Activated CD4-positive, alpha-beta memory T cell treated with anti-CD3 and anti-CD28 coated beads, Interleukin-2, amount 10 ng/mL, durations not matched to agents 7 days and 5 days (primary cell): ENCODE measurements around the gene TFDP1. TPM values are rescaled to one million over a fixed set of nuclear protein-coding genes. Genes with fewer than 3 reads are reported as not detected.

ENCODE experiments used
- CTCF ChIA-PET: fragments of 350-600 bp; sonication (Branson Sonifier 250); formaldehyde crosslinking; loops from one replicate; lab custom pipeline; 2021; ENCODE audit warnings: antibody characterized with exemption, inconsistent platforms; lab: Charles Lee
- POLR2A ChIA-PET: fragments of 350-600 bp; sonication (Branson Sonifier 250); formaldehyde crosslinking; loops from one replicate; lab custom pipeline; 2021; ENCODE audit warnings: antibody characterized with exemption; lab: Charles Lee
- DNase-seq: peaks from one replicate; pipeline ENCODE4 v3.0.0-alpha.2; 2020
- H3K27ac Mint-ChIP-seq: one replicate; pipeline ENCODE4 v1.8.0; 2021; ENCODE audit warnings: mild to moderate bottlenecking, mixed read lengths
- H3K27me3 Mint-ChIP-seq: one replicate; pipeline ENCODE4 v1.8.0; 2021; ENCODE audit warnings: mixed read lengths
- H3K36me3 Mint-ChIP-seq: one replicate; pipeline ENCODE4 v1.8.0; 2021; ENCODE audit warnings: low read depth, mixed read lengths
- H3K4me1 Mint-ChIP-seq: one replicate; pipeline ENCODE4 v1.8.0; 2021; ENCODE audit warnings: mixed read lengths
- H3K4me3 Mint-ChIP-seq: one replicate; pipeline ENCODE4 v1.8.0; 2021; ENCODE audit warnings: mild to moderate bottlenecking, mixed read lengths
- H3K9me3 Mint-ChIP-seq: one replicate; pipeline ENCODE4 v1.8.0; 2021; ENCODE audit warnings: mixed read lengths
- total RNA-seq, 2 experiments: library from RNA; stranded (reverse); gene quantifications; one replicate each; pipeline ENCODE4 v1.2.3, GENCODE V29; 2021

Gene TFDP1
- total RNA-seq, 2 experiments from 2014 or later: 128 to 130 TPM

DNA sequence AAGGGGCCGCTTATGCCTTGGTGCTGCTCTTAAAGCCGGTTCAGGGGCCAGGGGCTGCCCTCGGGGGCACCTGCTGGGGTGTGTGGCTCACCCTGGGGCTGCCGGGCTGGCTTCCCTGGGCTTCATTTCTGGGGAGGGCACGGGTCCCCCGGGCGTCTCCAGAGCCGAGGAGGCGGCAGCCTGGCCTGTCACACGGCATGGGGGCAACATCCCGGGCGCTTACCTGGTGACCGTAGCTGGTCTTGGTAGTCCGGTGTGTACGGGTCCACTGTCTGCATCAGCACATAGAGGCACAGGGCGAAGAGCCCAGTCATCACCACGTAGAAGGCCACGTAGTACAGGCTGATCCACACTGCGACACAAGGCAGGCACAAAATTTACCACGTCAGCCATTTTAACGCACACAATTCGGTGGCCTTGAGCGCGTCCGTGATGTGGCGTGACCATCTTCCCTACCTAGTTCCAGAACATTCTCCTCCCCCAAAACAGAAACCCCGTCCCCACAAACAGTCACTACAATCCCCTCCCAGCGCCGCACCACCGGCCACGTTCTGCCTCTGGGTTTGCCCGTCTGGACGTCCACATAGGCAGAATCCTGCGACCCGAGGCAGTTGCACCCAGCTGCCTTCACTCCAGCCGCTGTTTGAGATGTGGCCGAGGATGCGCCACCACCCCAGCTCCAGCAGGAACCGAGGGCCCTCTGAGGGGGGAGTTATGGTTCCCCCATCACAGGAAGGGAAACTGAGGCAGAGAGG is 70.2 kb downstream of the TFDP1 start:
- no peak overlapping the region for H3K27ac Mint-ChIP-seq
- no peak for DNase-seq
- no peak overlapping the region for H3K4me3 Mint-ChIP-seq
- ChIA-PET POLR2A (no interaction called here), CTCF (no interaction called here)
- no peaks in the 10 kb centered on the region for H3K9me3 Mint-ChIP-seq
- no peaks in the 10 kb centered on the region for H3K4me1 Mint-ChIP-seq
- H3K36me3 Mint-ChIP-seq: no peaks in the 10 kb centered on the region
- H3K27me3 Mint-ChIP-seq: no peaks in the 10 kb centered on the region

DNA sequence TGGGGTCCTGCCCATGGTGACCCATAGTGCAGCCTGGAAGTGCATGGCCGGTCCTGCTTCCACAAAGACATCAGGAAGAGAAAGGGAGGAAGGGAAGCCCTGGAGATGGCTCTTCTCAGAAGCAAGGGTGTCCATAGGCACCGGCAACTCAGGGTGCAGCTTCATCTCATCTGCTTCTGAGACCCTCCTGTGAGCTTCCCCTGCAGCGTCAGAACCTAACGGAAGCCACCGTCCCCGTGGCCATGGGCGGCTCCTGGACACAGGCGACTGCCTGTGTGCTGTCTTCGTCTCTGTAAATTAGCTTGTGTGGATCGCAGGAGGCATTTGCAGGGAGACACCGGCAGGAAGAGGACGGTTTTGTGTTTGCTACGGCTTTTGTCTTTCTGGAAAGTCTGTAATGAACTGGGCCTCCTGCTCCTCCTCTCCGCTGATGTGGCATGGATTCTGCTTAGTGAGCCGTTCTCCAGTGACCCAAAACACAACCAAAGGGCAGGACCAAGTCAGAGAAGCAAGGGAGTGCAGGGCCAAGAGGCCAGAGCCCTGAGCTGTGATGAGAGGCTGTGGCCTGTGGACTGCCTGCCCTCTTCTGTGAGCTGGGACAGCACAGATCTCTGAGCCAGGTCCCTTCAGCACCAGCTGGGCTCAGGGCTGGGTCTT is 70.9 kb downstream of the TFDP1 start:
- no peaks in the 10 kb centered on the region for H3K9me3 Mint-ChIP-seq
- no peak overlapping the region for H3K27ac Mint-ChIP-seq
- no peaks in the 10 kb centered on the region for H3K4me1 Mint-ChIP-seq
- no peaks in the 10 kb centered on the region for H3K27me3 Mint-ChIP-seq
- DNase-seq: no peak
- H3K4me3 Mint-ChIP-seq: no peak overlapping the region
- ChIA-PET CTCF (no interaction called here), POLR2A (no interaction called here)
- no peaks in the 10 kb centered on the region for H3K36me3 Mint-ChIP-seq

DNA sequence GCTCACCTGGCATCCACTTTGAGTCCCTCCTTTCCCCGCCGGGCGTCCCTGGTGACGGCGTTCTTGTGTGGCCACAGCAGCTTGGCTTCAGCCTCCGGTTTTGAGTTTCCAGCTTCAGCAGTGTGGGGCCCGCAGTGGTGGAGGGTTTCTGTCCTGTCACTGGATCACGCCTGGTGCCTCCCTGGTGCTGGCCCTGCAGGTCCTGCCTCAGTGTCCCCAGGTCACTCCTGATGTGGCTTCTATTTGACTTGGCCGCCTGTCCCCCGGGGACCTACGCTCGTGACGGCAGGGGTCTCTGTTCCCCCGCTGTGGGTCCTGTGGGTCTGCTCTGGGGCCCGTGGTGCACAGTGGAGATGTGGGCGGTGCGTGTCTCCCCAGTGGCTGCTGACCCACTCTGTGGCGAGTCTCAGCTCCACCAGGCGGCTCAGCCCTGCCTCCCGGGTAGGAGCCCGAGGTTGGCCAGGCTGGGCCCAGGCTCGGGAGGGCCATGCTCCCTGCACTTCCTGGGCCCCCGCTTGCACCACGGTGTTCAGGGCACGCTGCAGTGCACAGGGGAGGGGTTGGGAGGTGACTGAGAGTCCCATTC is 71.5 kb downstream of the TFDP1 start:
- CTCF ChIA-PET: no interaction called here
- POLR2A ChIA-PET: no interaction called here
- no peak for DNase-seq

DNA sequence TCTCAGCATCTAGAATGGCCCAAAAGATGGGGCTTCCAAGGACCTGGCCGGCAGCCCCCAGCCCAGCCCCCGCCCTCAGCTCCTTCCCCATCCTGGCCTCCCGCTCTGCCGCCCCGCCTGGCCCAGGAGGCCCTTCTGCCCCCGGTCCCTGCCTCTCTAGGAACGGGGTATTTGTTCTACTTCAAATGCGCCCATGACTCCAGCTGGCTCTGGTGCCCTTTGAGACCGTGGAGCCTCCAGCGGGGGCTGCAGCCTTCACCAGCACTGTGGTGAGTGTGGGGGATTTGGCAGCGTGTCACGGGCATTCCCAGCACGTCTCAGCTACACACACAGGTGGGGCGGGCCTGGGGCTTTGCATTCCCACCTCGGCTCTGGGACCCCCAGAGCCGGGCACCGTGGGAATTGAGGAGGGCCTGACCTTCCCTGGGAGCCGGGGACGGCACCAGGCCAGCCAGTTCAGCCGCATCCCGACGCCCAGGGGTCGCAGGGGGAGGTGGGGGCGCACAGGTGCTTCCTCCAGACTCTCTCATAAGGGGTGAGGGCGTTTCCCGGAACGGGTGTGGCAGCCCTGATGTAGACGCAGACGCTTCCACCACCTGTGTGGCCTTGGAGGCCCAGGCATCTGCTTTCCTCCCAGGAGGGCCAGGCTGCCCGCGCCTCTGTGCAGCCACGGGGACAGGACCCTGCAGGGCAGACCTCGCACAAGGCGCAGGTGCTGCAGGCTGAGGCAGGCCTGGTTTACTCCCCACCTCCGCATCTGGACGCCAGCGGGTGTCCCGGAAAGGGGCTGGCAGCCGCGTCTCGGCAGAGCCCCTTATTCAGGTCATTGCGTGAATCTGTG is 72.5 kb downstream of the TFDP1 start:
- H3K4me3 Mint-ChIP-seq: no peak overlapping the region
- no peak for DNase-seq
- ChIA-PET CTCF (no interaction called here), POLR2A (no interaction called here)
- no peak overlapping the region for H3K27ac Mint-ChIP-seq
- peaks cover 12% of the 10 kb centered on the region for H3K9me3 Mint-ChIP-seq
- H3K27me3 Mint-ChIP-seq: peaks cover 14% of the 10 kb centered on the region
- no peaks in the 10 kb centered on the region for H3K4me1 Mint-ChIP-seq
- no peaks in the 10 kb centered on the region for H3K36me3 Mint-ChIP-seq

More for the DNA sequence above, 71.5 kb downstream of the TFDP1 start:
- Mint-ChIP-seq H3K36me3 (no peaks in the 10 kb centered on the region), H3K4me1 (no peaks in the 10 kb centered on the region), H3K9me3 (peaks cover 5% of the 10 kb centered on the region), H3K27ac (no peak overlapping the region), H3K27me3 (peaks cover 5% of the 10 kb centered on the region), H3K4me3 (no peak overlapping the region)

DNA sequence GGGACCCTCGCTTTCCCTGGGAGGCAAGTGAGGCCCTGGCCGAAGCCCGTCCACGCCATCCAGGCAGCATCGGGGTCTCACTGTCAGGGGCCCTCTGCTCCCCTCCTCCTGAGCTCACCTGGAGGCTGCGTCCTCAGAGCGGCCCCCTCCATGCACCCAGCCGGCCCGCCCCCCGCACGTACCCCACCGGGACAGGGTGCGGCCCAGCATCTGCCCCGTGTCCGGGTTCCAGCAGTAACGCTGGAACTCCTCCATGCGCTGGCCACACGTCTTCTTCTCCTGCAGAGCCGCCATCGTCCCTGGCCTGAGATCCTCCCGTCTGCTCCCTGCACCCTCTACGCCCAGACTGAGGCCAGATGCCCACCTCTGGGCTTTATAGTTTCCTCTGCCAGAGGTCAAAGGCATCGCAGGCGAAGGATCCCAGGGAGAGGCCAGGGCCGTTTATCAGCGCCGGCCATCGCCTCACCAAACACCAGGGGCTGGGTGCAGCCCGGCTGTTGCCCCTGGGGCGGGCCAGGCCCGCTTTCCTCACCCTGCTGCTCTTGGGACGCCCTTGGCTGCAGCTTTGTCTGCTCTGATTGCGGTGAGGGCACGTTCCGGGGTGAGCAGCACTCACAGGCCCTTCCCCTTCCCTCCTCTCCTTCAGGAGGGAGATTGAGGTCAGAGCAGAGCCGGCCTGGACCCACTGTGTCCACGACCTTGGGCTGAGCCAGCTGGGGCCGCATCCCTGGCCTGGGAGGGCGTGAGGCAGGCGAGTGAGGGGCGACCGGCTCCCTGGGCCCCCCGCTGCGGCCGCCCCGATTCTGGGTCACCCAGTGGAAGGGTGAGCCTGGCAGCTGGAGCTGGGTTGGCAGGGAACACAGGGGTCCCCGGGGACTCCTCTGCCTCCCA is 73.5 kb downstream of the TFDP1 start, which contains the start of gene ATP4B:
TSS of gene ATP4B (minus strand) at position 348 of the 891 bp plus-strand sequence. CDS start at position 294, 54 bp downstream.
- H3K9me3 Mint-ChIP-seq: peaks cover 12% of the 10 kb centered on the region
- peaks cover 15% of the 10 kb centered on the region for H3K27me3 Mint-ChIP-seq
- H3K4me1 Mint-ChIP-seq: no peaks in the 10 kb centered on the region
- H3K36me3 Mint-ChIP-seq: no peaks in the 10 kb centered on the region
- CTCF ChIA-PET: no interaction called here
- no peak for DNase-seq
- H3K27ac Mint-ChIP-seq: no peak within 1 kb of the TSS
- POLR2A ChIA-PET: no interaction called here
- H3K4me3 Mint-ChIP-seq: no peak within 1 kb of the TSS

GRCh38 chr13:113658836-113659235 is 74.3 kb downstream of the TFDP1 start:
- no peak overlapping the region for H3K4me3 Mint-ChIP-seq
- no peaks in the 10 kb centered on the region for H3K36me3 Mint-ChIP-seq
- H3K9me3 Mint-ChIP-seq: peaks cover 12% of the 10 kb centered on the region
- H3K27ac Mint-ChIP-seq: no peak overlapping the region
- H3K4me1 Mint-ChIP-seq: no peaks in the 10 kb centered on the region
- POLR2A ChIA-PET: no interaction called here
- DNase-seq: no peak
- CTCF ChIA-PET: no interaction called here
- H3K27me3 Mint-ChIP-seq: peaks cover 15% of the 10 kb centered on the region

DNA sequence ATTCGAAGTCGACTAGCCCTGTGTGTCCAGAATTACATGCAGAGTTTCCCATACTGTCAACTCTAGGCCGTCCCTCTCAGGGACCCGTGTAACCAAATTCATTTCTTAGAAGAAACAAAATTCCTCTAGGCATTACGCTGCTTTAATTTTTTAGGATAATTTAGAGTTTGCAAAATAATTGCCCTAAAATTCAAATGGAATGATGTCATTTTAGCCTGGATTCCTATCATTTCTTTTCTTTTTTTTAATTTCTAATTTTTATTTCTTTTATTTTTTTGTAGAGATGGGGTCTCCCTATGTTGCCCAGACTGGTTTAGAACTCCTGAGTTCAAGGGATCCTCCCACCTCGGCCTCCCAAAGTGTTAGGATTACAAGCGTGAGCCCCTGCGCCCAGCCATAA is 74.8 kb downstream of the TFDP1 start:
- Mint-ChIP-seq H3K4me1 (no peaks in the 10 kb centered on the region), H3K36me3 (no peaks in the 10 kb centered on the region), H3K27me3 (peaks cover 15% of the 10 kb centered on the region), H3K9me3 (peaks cover 12% of the 10 kb centered on the region), H3K27ac (no peak overlapping the region), H3K4me3 (no peak overlapping the region)
- POLR2A ChIA-PET: no interaction called here
- CTCF ChIA-PET: no interaction called here
- no peak for DNase-seq

GRCh38 chr13:113660066-113660465 is 75.5 kb downstream of the TFDP1 start:
- Mint-ChIP-seq H3K36me3 (no peaks in the 10 kb centered on the region), H3K4me1 (no peaks in the 10 kb centered on the region), H3K4me3 (no peak overlapping the region), H3K9me3 (peaks cover 14% of the 10 kb centered on the region), H3K27ac (no peak overlapping the region), H3K27me3 (peaks cover 15% of the 10 kb centered on the region)
- ChIA-PET CTCF (no interaction called here), POLR2A (no interaction called here)
- DNase-seq: no peak

DNA sequence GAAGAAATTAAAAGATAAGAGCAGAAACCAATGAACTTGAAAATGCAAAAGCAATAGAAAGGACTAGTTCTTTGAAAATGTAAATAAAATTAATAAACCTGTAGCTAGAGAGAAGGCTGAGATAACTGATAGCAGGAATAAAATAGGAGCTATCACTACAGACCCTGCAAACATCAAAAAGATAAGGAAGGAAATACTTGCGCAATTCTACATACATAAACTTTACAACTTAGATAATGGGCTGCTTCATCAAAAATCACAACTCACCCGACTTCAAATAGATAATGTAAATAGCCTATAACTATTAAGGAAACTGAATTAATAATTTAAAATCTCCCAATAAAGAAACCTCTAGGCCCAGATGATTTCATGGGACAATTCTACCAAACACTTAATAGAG is 77.0 kb downstream of the TFDP1 start:
- H3K4me3 Mint-ChIP-seq: no peak overlapping the region

GRCh38 chr13:113663934-113664333 is 79.4 kb downstream of the TFDP1 start:
- Mint-ChIP-seq H3K4me1 (no peaks in the 10 kb centered on the region), H3K4me3 (no peak overlapping the region), H3K9me3 (peaks cover 14% of the 10 kb centered on the region), H3K27me3 (peaks cover 15% of the 10 kb centered on the region), H3K27ac (no peak overlapping the region), H3K36me3 (no peaks in the 10 kb centered on the region)
- CTCF ChIA-PET: no interaction called here
- POLR2A ChIA-PET: no interaction called here
- no peak for DNase-seq

More for the DNA sequence above, 77.0 kb downstream of the TFDP1 start:
- no peak overlapping the region for H3K27ac Mint-ChIP-seq
- CTCF ChIA-PET: no interaction called here
- POLR2A ChIA-PET: no interaction called here
- peaks cover 14% of the 10 kb centered on the region for H3K9me3 Mint-ChIP-seq
- peaks cover 15% of the 10 kb centered on the region for H3K27me3 Mint-ChIP-seq
- no peaks in the 10 kb centered on the region for H3K4me1 Mint-ChIP-seq
- no peak for DNase-seq
- no peaks in the 10 kb centered on the region for H3K36me3 Mint-ChIP-seq

GRCh38 chr13:113664751-113665596 is 80.4 kb downstream of the TFDP1 start:
- CTCF ChIA-PET: no interaction called here

More at GRCh38 chr13:113664751-113665596, 80.4 kb downstream of the TFDP1 start:
- Mint-ChIP-seq H3K36me3 (no peaks in the 10 kb centered on the region), H3K4me3 (no peak overlapping the region), H3K27me3 (peaks cover 15% of the 10 kb centered on the region), H3K27ac (no peak overlapping the region), H3K9me3 (peaks cover 14% of the 10 kb centered on the region), H3K4me1 (no peaks in the 10 kb centered on the region)
- DNase-seq: no peak
- POLR2A ChIA-PET: no interaction called here
